GM18508 (cell line): ENCODE measurements around the gene AHDC1.

ENCODE experiments used
- ATAC-seq: cut with Tn5 transposase; IDR thresholded peaks from one replicate; pipeline ENCODE4 v1.9.1; 2021; ENCODE audit warnings: moderate number of reproducible peaks; ENCODE audit not compliant: insufficient read depth, unreplicated experiment

Gene AHDC1

DNA sequence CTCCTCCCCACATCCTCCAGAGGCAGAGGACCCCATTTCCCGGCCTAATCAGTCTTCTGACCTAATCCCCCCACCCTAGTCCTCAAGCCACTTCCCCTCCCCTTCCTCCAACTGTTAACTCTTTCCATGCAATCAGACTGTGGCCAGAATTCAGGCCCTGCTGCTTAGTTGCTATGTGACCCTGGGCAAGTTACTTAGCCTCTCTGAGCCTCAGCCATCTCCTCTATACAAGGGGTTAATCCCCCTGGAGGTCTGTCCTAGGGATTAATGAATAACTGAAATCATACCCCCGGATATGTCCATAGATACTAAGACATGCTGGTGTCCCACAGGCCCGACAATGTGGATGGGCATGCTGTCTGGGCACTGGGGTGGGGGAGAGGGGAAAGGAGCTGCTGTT lies 18.3 kb downstream of the AHDC1 start:
- no peak for ATAC-seq

GRCh38 chr1:27584453-27584852 lies 19.5 kb downstream of the AHDC1 start:
- no peak for ATAC-seq

DNA sequence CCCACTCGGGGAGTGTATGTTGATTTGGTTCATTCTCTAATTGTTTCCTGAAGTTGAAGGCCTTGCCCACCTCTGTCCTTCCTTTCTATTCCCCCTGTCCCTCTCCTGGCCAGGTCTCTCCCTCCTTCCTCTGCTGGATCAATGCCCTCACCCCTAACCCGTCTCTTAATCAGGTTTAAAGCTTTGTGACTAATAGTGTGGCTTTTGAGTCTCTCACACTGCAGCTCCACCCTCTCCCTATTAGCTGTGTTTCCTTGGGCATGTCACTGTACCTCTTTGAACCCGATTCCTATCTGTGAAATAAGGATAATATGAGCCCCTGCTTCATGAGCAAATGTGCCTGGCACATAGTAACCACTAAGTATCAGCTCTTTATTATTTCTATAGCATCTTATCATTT lies 20.5 kb downstream of the AHDC1 start:
- no peak for ATAC-seq

- no peak for ATAC-seq
These were observed 22.1 kb downstream of the AHDC1 start for GRCh38 chr1:27581823-27582243.

DNA sequence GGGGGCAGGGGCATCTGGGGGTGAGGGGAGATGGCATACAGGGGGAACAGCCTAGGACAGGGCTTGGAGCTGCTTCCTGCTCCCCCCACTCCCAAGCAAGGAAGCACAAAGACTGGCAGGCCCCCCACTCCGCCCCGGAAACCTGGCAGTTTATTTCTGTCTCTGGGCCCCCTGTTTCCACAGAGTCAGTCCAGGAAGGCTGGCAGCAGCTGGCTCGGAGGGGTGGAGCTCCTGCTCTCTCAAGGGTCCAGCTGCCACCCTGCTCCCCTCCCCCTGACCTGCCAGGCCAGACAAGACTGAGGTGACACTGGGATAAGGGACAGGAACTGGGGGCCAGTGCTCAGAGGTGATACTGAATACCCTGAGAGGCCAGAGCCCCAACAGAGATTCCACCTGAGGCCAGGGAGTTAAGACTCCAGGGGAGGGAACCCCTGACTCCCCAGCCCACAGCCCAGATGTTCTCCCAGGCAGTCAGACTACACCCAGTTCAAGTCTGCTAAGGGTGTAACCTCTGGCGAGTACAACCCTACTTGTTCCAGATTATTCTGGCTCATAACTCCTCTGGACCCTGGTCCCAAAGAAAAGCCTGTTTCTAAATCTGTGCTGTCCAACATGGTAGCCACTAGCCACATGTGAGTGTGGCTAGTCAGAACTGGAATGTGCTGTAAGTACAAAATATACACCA lies 26.3 kb downstream of the AHDC1 start:
- no peak for ATAC-seq

DNA sequence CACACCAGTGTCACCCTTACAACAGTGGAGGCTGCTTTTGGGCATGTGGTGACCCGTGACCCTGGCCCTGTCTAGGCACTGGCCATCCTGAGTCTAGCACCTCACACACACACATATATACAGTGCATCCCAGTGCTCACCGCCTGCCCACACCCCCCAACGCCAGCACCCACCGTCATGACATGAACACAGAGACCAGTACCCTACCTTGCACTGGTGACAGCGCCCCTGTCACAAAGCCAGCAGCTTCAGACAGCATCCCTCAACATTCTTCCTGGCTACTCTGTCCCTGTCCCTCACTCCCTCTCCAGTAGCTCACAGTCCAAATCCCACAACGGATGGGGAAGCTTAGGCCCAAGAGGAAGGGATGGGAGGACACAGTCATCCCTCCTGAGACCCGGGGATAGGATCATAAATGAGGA lies 27.1 kb downstream of the AHDC1 start:
- no peak for ATAC-seq

DNA sequence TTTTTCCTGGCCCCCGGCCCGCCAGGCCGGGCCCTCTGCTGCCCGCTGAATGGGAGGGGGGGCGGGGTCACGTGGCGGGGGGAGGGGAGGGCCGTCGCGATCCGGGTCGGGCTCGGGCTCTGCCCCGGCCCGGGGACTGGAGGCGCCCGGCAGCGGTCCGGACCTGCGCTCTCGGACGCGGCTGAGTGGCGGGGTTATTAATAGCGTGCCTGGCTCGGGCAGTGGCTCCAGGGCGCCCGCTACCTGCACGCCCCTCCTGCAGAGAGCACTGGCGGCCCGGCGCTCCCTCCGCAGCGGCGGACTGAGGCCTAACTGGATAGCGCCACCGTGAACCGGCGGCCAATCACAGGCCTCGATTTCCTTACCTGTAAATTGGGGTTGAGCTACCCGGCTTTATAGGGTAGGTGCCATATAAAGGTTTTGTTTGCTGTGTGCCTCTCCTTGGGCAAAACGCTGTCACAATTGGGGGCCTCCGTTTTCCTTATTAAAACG lies 28.1 kb downstream of the AHDC1 start:
- no peak for ATAC-seq

DNA sequence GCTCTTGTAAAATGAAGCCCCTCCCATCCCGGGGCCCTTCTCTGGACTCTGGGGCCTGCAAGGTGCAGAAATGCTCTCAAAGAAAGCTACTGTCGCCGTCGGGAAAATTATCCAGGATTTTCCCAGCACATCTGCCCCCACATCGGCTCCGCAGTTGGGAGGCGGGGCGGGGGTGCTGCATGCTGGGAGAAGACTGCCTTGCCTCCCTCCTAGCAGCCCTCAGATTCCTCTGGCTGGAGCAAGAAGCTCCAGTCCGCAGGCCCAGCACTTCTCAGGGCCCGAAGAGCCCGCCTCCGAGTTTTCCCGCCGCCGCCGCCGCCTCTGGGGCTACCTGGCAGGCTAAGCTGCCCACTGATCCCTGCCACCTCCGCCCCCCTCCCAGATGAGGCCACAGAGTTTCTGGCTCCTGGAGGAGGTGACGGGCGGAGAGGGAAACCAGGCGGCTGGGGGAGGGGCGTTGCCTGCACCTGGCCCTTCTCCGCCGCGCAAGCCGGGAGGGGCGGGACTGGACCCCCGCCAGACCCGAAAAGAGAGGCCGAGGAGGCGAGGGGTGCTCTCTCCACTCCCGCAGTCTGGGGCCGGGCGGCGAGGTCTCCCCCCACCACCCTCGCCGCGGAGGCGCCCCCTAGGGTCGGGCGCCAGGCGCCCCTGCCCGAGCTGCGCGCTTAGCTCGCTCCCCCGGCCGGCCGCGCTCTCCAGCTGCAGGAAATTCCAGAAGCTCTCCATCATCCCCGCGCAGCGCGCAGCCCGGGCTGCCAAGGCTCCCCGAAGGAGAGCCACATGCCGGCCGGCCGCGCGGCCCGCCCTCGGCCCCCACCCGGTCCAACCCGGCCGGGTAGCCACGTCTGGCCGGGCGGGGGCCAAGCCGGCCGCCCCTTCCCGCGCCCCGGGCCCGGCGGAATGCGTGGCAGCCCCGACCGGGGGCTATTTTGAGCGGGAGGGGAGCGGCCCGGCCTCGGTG lies 28.8 kb downstream of the AHDC1 start:
- no peak for ATAC-seq

DNA sequence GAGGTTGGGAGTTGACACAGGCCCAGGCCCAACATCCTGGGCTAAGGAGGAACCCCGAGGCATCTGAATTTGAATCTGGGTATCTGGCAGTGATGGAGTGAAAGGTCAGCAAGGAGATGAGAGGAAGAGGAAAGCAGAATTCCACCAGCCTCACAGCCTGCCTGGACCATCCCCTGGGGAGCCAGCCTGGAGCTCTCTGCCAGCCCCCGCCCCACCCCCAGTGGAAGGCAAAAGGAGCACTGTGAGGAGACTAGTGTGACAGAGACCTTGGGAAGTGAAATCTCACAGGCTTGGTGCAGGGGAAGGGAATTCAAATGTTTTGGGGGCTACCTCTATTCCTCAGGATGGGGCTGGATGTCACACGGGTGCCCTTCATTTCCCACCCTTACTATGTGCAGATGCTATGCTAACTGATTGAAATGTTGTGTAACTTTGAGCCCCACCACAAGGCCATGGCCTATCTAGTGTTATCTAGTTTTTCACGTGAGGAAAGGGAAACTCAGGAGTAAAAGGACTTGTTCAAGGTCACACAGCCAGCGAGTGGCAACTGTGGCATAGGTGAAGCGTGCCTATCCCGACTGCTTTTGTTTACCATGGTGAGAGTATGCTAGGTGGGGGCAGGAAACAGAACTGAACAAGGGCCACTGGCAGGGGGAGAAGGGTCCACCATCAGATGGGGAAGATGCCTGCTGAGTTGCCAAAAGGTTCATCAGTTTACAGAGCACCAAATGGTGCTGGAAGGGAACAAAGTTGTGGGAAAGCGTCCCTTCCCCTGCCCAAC lies 29.8 kb downstream of the AHDC1 start:
- ATAC-seq = no peak

- ATAC-seq = no peak
These were observed 31.1 kb downstream of the AHDC1 start for GRCh38 chr1:27572679-27573426.

DNA sequence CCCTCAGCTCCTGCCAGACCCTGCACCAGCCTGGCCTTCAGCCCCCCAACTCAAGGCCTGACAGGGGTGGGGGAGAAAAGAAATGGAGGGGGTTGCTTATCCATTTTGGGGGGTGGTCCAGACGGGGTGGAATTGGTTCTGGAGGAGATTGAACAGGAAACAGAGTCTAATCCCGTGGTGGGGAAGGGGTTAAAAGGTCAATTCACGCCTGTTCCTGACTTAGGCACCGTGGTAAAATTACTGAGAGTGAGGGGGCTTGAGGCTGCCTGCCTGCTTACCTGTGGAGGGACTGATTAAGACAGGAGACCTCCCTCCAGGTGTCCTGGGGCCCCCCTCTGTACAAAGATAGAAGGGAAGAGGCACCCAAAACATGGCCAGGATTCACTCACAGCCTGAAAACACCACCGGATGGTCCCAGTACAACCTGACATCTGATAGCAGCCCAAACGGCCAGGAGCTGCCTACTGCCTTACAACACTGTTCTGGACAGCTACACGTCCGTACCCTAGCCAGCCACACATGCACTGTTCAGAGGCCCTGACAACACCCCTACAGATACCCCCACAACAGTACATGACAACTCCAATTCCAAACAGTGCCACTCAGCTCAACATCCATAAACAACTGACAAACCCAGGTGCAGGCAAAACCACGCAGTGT lies 31.8 kb downstream of the AHDC1 start:
- ATAC-seq = no peak

- ATAC-seq = no peak
These were observed 32.4 kb downstream of the AHDC1 start for GRCh38 chr1:27571439-27572018.

- ATAC-seq = no peak
These were observed 33.2 kb downstream of the AHDC1 start for GRCh38 chr1:27570784-27571183.

GRCh38 chr1:27570356-27570755 lies 33.6 kb downstream of the AHDC1 start:
- ATAC-seq = no peak

DNA sequence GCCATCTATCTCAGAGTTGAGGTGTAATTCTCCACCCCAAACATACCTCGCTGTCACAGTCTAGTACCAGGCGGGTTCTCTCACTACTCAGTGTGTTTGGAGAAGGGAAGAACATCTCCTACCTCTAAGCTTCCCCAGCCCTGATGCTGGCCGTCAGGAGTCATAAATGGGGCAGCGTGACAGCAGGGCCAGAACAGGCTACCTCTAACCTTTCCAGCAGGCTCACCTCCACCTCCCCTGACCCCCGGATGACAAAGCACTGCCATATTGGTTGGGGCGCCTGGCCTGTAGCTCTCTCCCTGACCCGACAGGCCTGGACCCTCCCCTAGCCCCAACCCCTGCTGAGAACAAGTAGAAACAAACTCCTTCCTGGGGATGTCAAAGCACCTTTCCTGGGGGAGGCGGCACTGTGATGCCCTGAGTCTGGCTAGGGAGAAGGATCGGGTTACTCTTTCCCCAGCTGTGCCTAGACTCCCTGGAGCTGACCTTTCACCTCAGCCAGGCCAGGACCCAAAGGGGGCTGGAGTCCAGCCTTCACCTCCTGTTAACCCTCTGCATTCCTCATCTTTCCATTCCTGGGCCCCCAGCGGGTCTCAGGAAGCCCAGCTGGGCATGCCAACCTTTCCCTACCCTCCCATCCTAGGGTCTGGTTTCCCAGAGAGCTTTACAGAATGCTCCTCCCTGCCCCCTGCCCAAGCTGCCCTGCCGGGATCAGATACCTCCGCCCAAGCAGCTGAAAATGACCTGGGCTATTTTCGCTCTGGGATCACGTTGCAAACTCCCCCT lies 34.2 kb downstream of the AHDC1 start:
- no peak for ATAC-seq

GRCh38 chr1:27569088-27569460 lies 34.9 kb downstream of the AHDC1 start:
- no peak for ATAC-seq

- no peak for ATAC-seq
These were observed 35.5 kb downstream of the AHDC1 start for GRCh38 chr1:27568300-27569087.

- ATAC-seq = no peak
These were observed 36.0 kb downstream of the AHDC1 start for GRCh38 chr1:27567971-27568299.
